Endothelial cell (in vitro differentiated cells): ENCODE data around the gene KCNG2. TPM values are rescaled to one million over a fixed set of nuclear protein-coding genes. Genes with fewer than 3 reads are reported as not detected.

Source experiments
- DNase-seq: peaks from one replicate; pipeline ENCODE4 v3.0.0; 2021; ENCODE audit warnings: low spot score
- H3K27ac Mint-ChIP-seq: one replicate; pipeline ENCODE4 v1.8.0; 2021; ENCODE audit warnings: mixed read lengths, inconsistent platforms; ENCODE audit not compliant: unreplicated experiment
- H3K27me3 Mint-ChIP-seq: one replicate; pipeline ENCODE4 v1.8.0; 2021; ENCODE audit warnings: mild to moderate bottlenecking, moderate library complexity, mixed read lengths, inconsistent platforms; ENCODE audit not compliant: unreplicated experiment
- H3K36me3 Mint-ChIP-seq: one replicate; pipeline ENCODE4 v1.8.0; 2021; ENCODE audit warnings: mild to moderate bottlenecking, low read depth, mixed read lengths, inconsistent platforms; ENCODE audit not compliant: unreplicated experiment
- H3K4me1 Mint-ChIP-seq: one replicate; pipeline ENCODE4 v1.8.0; 2021; ENCODE audit warnings: mild to moderate bottlenecking, mixed read lengths, inconsistent platforms; ENCODE audit not compliant: unreplicated experiment
- H3K4me3 Mint-ChIP-seq: one replicate; pipeline ENCODE4 v1.8.0; 2021; ENCODE audit warnings: mild to moderate bottlenecking, mixed read lengths, inconsistent platforms; ENCODE audit not compliant: unreplicated experiment
- H3K9me3 Mint-ChIP-seq: one replicate; pipeline ENCODE4 v1.8.0; 2021; ENCODE audit warnings: mixed read lengths, inconsistent platforms; ENCODE audit not compliant: unreplicated experiment
- total RNA-seq: library from RNA; stranded (reverse); fragmentation: NEBNext Ultra II Directional; extraction: Animal tissue kit (Norgen Biotek cat#: 25700); gene quantifications from one replicate; pipeline ENCODE4 v1.2.1, GENCODE V29; 2021; ENCODE audit not compliant: unreplicated experiment
- TF ChIP-seq, protein P1 (sequence below): fragments of 200-600 bp; sonication (generic); IDR thresholded peaks from one replicate; pipeline ENCODE4 v1.5.0; 2021; ENCODE audit warnings: antibody characterized with exemption; ENCODE audit not compliant: unreplicated experiment

KCNG2 gene
- total RNA-seq, 1 donor from 2014 or later: 0.56 TPM

- no peak for DNase-seq
- TF ChIP-seq, protein P1, sequence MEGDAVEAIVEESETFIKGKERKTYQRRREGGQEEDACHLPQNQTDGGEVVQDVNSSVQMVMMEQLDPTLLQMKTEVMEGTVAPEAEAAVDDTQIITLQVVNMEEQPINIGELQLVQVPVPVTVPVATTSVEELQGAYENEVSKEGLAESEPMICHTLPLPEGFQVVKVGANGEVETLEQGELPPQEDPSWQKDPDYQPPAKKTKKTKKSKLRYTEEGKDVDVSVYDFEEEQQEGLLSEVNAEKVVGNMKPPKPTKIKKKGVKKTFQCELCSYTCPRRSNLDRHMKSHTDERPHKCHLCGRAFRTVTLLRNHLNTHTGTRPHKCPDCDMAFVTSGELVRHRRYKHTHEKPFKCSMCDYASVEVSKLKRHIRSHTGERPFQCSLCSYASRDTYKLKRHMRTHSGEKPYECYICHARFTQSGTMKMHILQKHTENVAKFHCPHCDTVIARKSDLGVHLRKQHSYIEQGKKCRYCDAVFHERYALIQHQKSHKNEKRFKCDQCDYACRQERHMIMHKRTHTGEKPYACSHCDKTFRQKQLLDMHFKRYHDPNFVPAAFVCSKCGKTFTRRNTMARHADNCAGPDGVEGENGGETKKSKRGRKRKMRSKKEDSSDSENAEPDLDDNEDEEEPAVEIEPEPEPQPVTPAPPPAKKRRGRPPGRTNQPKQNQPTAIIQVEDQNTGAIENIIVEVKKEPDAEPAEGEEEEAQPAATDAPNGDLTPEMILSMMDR: no peak
- H3K9me3 Mint-ChIP-seq: no peaks in the 10 kb centered on the region
- peaks cover 20% of the 10 kb centered on the region for H3K27me3 Mint-ChIP-seq
- H3K36me3 Mint-ChIP-seq: peaks cover 9% of the 10 kb centered on the region
- no peak overlapping the region for H3K27ac Mint-ChIP-seq
- peaks cover 9% of the 10 kb centered on the region for H3K4me1 Mint-ChIP-seq
- H3K4me3 Mint-ChIP-seq: no peak overlapping the region
Observed at GRCh38 chr18:79800371-79801180, 2.8 kb downstream of the KCNG2 start.

DNA sequence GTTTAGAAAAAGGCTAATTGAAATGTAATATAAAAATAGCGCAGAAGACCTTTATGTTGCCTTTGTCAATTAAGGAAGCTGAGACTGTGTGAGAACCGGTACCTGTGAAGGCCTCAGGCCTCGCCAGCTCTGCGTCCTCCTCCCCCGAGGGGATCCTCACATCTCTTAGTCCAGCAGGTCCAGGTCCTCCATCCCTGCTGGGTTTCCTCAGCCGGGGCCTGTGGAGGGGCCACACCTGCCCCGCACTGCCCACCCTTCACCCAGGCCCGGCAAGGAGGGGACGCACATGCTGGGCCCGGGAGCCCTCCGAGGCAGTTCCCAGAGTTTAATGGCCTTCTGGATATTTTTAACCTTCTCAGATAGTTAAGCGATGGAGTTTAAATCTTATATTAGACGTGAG lies 3.5 kb downstream of the KCNG2 start:
- peaks cover 9% of the 10 kb centered on the region for H3K4me1 Mint-ChIP-seq
- peaks cover 7% of the 10 kb centered on the region for H3K36me3 Mint-ChIP-seq
- H3K4me3 Mint-ChIP-seq: no peak overlapping the region
- H3K27me3 Mint-ChIP-seq: peaks cover 20% of the 10 kb centered on the region
- TF ChIP-seq, protein P1: no peak
- DNase-seq: no peak
- no peaks in the 10 kb centered on the region for H3K9me3 Mint-ChIP-seq
- no peak overlapping the region for H3K27ac Mint-ChIP-seq

DNA sequence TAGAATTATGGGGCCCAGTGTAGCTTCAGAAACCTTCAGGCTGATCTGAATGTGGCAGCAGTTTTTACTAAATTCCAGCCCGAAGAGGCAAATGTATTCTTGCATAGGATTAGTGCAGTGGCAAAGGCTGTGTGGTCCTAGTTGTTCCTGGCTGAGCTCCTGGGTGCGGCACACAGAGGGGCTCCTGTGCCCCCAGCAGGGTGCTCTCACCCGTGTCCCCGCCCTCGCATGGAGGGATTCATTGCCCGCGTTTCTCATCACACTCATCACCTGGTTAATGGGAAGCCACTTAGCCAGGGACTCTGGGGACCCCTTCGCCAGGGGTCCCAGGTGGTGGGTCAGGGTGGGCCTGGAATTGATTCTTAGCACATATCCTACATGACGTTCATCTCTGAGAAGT lies 3.9 kb downstream of the KCNG2 start:
- no peak overlapping the region for H3K4me3 Mint-ChIP-seq
- H3K27me3 Mint-ChIP-seq: peaks cover 18% of the 10 kb centered on the region

GRCh38 chr18:79802298-79802697 lies 4.6 kb downstream of the KCNG2 start:
- Mint-ChIP-seq H3K9me3 (no peaks in the 10 kb centered on the region), H3K4me1 (peaks cover 6% of the 10 kb centered on the region), H3K27me3 (peaks cover 15% of the 10 kb centered on the region), H3K4me3 (no peak overlapping the region), H3K27ac (no peak overlapping the region), H3K36me3 (peaks cover 3% of the 10 kb centered on the region)
- TF ChIP-seq, protein P1: no peak
- DNase-seq: no peak

More for the DNA sequence above, 3.9 kb downstream of the KCNG2 start:
- Mint-ChIP-seq H3K9me3 (no peaks in the 10 kb centered on the region), H3K36me3 (peaks cover 4% of the 10 kb centered on the region), H3K4me1 (peaks cover 9% of the 10 kb centered on the region), H3K27ac (no peak overlapping the region)
- no peak for DNase-seq
- TF ChIP-seq, protein P1: no peak

- TF ChIP-seq, protein P1: no peak
- Mint-ChIP-seq H3K4me3 (no peak overlapping the region), H3K36me3 (no peaks in the 10 kb centered on the region), H3K27me3 (peaks cover 13% of the 10 kb centered on the region), H3K9me3 (no peaks in the 10 kb centered on the region), H3K27ac (no peak overlapping the region), H3K4me1 (peaks cover 5% of the 10 kb centered on the region)
- DNase-seq: no peak
Observed at GRCh38 chr18:79803611-79804051, 5.9 kb downstream of the KCNG2 start.
